Fibroblast of the aortic adventitia (primary cell): ENCODE measurements around the gene PRRT4. TPM values are rescaled to one million over a fixed set of nuclear protein-coding genes. Genes with fewer than 3 reads are reported as not detected.
A peak's percentile ranks its signal among the peaks of the same experiment; 100 is the strongest.

Experiments
- DNase-seq: peaks from one replicate; pipeline ENCODE4 v3.0.0-alpha.2; 2010; ENCODE audit warnings: low read depth
- H3K4me3 ChIP-seq: 2 replicates; pipeline ENCODE4 v1.5.1; 2011; ENCODE audit warnings: low read depth, mild to moderate bottlenecking, control low read depth, low read length, moderate library complexity
- CTCF ChIP-seq: IDR thresholded peaks from 2 replicates; pipeline ENCODE4 v1.5.1; 2011; ENCODE audit warnings: mild to moderate bottlenecking, low read length, control low read depth, inconsistent platforms; ENCODE audit not compliant: insufficient read depth
- total RNA-seq: library from RNA; depleted of rRNA; stranded (reverse); fragments of >200 nt; gene quantifications from 2 replicates; pipeline ENCODE4 v1.2.3, GENCODE V29; 2012; ENCODE audit warnings: low replicate concordance

The PRRT4 gene
- total RNA-seq, 1 donor = 0.27 TPM

- H3K4me3 ChIP-seq = no peak overlapping the region
- DNase-seq = no peak
- TF ChIP-seq CTCF = no peak
Measured at GRCh38 chr7:128356546-128357216, 4.8 kb downstream of the PRRT4 start.

- no peak for TF ChIP-seq CTCF
- no peak overlapping the region for H3K4me3 ChIP-seq
- no peak for DNase-seq
Measured at GRCh38 chr7:128353610-128354009, 7.9 kb downstream of the PRRT4 start.

- TF ChIP-seq CTCF = no peak
- no peak for DNase-seq
Measured at GRCh38 chr7:128353189-128353588, 8.3 kb downstream of the PRRT4 start.

GRCh38 chr7:128352636-128353035 is 8.9 kb downstream of the PRRT4 start:
- no peak overlapping the region for H3K4me3 ChIP-seq
- TF ChIP-seq CTCF = no peak
- DNase-seq = no peak

More at GRCh38 chr7:128353189-128353588, 8.3 kb downstream of the PRRT4 start:
- H3K4me3 ChIP-seq = no peak overlapping the region

GRCh38 chr7:128352153-128352537 is 9.3 kb downstream of the PRRT4 start:
- H3K4me3 ChIP-seq = no peak overlapping the region
- DNase-seq = no peak
- peak; percentile 32 for TF ChIP-seq CTCF

GRCh38 chr7:128351296-128352152 is 10.0 kb downstream of the PRRT4 start:
- no peak for TF ChIP-seq CTCF
- H3K4me3 ChIP-seq = no peak overlapping the region
- no peak for DNase-seq
